WI38 (cell line): ENCODE data around the gene CACHD1.

Source experiments
- H3K4me3 ChIP-seq: 2 replicates; pipeline ENCODE4 v1.5.1; 2011; ENCODE audit warnings: low read depth, mild to moderate bottlenecking, control low read depth, low read length
- CTCF ChIP-seq: IDR thresholded peaks from 2 replicates; pipeline ENCODE4 v1.5.1; 2012; ENCODE audit warnings: low read depth, mild to moderate bottlenecking, control low read depth, low read length

The CACHD1 gene

GRCh38 chr1:64519901-64520300 is 50.0 kb downstream of the CACHD1 start:
- TF ChIP-seq CTCF, result no peak
- H3K4me3 ChIP-seq, result no peak overlapping the region

GRCh38 chr1:64522740-64523139 is 52.8 kb downstream of the CACHD1 start:
- TF ChIP-seq CTCF, result no peak

GRCh38 chr1:64523413-64524337 is 53.7 kb downstream of the CACHD1 start:
- H3K4me3 ChIP-seq, result no peak overlapping the region
- TF ChIP-seq CTCF, result no peak

More at GRCh38 chr1:64522740-64523139, 52.8 kb downstream of the CACHD1 start:
- H3K4me3 ChIP-seq, result no peak overlapping the region

- no peak overlapping the region for H3K4me3 ChIP-seq
- TF ChIP-seq CTCF, result no peak
Measured at GRCh38 chr1:64524614-64525013, 54.7 kb downstream of the CACHD1 start.

GRCh38 chr1:64525116-64525686 is 55.3 kb downstream of the CACHD1 start:
- no peak for TF ChIP-seq CTCF
- no peak overlapping the region for H3K4me3 ChIP-seq

GRCh38 chr1:64526312-64526711 is 56.4 kb downstream of the CACHD1 start:
- no peak for TF ChIP-seq CTCF
- no peak overlapping the region for H3K4me3 ChIP-seq

- no peak for TF ChIP-seq CTCF
- no peak overlapping the region for H3K4me3 ChIP-seq
Measured at GRCh38 chr1:64527165-64527564, 57.2 kb downstream of the CACHD1 start.
